ENCODE results near the gene CACFD1. TPM values are rescaled to one million over a fixed set of nuclear protein-coding genes. Genes with fewer than 3 reads are reported as not detected.

The CACFD1 gene
- total and polyA plus RNA-seq, 9 of the 15 experiments (the other 6 are each of a cell fraction or from before 2014, with no cell fraction given): 0.11 to 1.4 (median 1.1) TPM; not detected in 2

DNA sequence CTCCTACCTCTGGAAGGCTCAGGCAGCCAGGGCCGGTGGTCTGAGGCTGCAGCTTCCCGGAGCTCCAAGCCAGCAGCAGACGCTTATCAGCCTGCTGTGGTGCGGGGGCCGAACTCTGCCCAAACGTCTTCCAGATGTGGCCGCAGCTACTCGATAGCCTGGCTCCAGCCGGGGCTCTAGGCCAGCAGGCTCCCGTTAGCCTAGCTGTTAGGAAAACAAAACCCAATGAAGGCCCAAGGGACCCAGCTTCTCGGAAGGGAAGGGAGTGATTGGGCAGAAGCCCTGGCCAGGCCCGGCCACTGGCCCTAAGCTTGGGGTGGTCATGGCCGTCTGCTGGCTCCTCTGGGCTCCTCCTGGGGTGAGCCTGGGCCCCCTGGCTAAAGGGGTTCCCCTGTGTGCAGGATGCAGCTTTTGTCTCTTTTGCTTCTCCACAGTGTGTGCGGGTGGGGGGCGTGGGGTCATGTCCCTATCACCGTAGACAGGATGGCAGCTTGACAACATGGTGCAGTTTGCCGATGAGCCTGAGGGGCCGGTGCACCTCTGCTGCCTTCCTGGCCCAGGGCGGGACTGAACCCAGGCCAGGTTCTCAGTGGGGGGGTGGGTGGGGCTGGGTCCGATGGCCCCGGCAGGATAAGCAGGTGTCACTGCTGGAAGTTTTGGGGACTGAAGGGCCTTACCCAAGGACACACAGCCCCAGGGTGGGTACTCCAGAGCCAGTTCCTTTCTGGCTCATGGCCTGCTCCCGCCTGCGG lies 46.3 kb downstream of the CACFD1 start (continued):
- TF ChIP-seq ETV5 (CRISPR knock-in tag; IDR thresholded peaks at IDR 0.05; ENCODE audit: low read depth) (no peak), ZFX (CRISPR knock-in tag; IDR thresholded peaks at IDR 0.05) (peak; percentile 87), HMG20A (CRISPR knock-in tag; conservative IDR thresholded peaks at IDR 0.05) (no peak), SMARCE1 (IDR thresholded peaks at IDR 0.05) (peak; percentile 70), CREB1 (IDR thresholded peaks at IDR 0.05) (no peak; the same call in 1 of the 2 replicates), CREB1 (CRISPR knock-in tag; IDR thresholded peaks at IDR 0.05) (peak; percentile 33; the same call in 1 of the 2 replicates), ZBTB8A (IDR thresholded peaks at IDR 0.05; ENCODE audit: partially characterized antibody) (no peak), TAF1 (IDR thresholded peaks at IDR 0.05; ENCODE audit: control insufficient read depth, extremely low read depth, insufficient read depth, low read length, severe bottlenecking) (no peak), HNRNPUL1 (IDR thresholded peaks at IDR 0.05; ENCODE audit: low read length) (no peak), PHB (CRISPR knock-in tag; IDR thresholded peaks at IDR 0.05) (no peak), MYNN (IDR thresholded peaks at IDR 0.05) (0 out of 2 replicates have a peak, but pooled peaks have one; percentile 57), MYNN (CRISPR knock-in tag; IDR thresholded peaks at IDR 0.05) (no peak), DACH1 (IDR thresholded peaks at IDR 0.05; ENCODE audit: partially characterized antibody) (no peak), MEF2D (tag; conservative IDR thresholded peaks at IDR 0.05; ENCODE audit: low read depth) (0 out of 2 replicates have a peak, but pooled peaks have one; percentile 16), NFE2L1 (tag; IDR thresholded peaks at IDR 0.05; ENCODE audit: borderline replicate concordance, low read depth) (no peak), ZNF274 (IDR thresholded peaks at IDR 0.05; ENCODE audit: borderline replicate concordance, low read depth, low read length) (no peak), ZNF764 (CRISPR knock-in tag; IDR thresholded peaks at IDR 0.05; ENCODE audit: low read depth) (no peak), ZKSCAN8 (CRISPR knock-in tag; IDR thresholded peaks at IDR 0.05) (no peak), MBD2 (IDR thresholded peaks at IDR 0.05; ENCODE audit: borderline replicate concordance, low read depth) (0 out of 2 replicates have a peak, but pooled peaks have one; percentile 17), ZNF384 (IDR thresholded peaks at IDR 0.05; ENCODE audit: low read depth, low read length) (no peak)
- TF ChIP-seq, protein P1, sequence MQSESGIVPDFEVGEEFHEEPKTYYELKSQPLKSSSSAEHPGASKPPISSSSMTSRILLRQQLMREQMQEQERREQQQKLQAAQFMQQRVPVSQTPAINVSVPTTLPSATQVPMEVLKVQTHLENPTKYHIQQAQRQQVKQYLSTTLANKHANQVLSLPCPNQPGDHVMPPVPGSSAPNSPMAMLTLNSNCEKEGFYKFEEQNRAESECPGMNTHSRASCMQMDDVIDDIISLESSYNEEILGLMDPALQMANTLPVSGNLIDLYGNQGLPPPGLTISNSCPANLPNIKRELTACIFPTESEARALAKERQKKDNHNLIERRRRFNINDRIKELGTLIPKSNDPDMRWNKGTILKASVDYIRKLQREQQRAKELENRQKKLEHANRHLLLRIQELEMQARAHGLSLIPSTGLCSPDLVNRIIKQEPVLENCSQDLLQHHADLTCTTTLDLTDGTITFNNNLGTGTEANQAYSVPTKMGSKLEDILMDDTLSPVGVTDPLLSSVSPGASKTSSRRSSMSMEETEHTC (IDR thresholded peaks at IDR 0.05): no peak
- TF ChIP-seq, protein P2, sequence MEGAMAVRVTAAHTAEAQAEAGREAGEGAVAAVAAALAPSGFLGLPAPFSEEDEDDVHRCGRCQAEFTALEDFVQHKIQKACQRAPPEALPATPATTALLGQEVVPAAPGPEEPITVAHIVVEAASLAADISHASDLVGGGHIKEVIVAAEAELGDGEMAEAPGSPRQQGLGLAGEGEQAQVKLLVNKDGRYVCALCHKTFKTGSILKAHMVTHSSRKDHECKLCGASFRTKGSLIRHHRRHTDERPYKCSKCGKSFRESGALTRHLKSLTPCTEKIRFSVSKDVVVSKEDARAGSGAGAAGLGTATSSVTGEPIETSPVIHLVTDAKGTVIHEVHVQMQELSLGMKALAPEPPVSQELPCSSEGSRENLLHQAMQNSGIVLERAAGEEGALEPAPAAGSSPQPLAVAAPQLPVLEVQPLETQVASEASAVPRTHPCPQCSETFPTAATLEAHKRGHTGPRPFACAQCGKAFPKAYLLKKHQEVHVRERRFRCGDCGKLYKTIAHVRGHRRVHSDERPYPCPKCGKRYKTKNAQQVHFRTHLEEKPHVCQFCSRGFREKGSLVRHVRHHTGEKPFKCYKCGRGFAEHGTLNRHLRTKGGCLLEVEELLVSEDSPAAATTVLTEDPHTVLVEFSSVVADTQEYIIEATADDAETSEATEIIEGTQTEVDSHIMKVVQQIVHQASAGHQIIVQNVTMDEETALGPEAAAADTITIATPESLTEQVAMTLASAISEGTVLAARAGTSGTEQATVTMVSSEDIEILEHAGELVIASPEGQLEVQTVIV (CRISPR knock-in tag; IDR thresholded peaks at IDR 0.05; ENCODE audit: borderline replicate concordance): no peak
- TF ChIP-seq, protein P3, sequence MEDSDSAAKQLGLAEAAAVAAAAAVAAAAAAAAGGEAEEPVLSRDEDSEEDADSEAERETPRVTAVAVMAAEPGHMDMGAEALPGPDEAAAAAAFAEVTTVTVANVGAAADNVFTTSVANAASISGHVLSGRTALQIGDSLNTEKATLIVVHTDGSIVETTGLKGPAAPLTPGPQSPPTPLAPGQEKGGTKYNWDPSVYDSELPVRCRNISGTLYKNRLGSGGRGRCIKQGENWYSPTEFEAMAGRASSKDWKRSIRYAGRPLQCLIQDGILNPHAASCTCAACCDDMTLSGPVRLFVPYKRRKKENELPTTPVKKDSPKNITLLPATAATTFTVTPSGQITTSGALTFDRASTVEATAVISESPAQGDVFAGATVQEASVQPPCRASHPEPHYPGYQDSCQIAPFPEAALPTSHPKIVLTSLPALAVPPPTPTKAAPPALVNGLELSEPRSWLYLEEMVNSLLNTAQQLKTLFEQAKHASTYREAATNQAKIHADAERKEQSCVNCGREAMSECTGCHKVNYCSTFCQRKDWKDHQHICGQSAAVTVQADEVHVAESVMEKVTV (CRISPR knock-in tag; IDR thresholded peaks at IDR 0.05): no peak
- TF ChIP-seq, protein P4, sequence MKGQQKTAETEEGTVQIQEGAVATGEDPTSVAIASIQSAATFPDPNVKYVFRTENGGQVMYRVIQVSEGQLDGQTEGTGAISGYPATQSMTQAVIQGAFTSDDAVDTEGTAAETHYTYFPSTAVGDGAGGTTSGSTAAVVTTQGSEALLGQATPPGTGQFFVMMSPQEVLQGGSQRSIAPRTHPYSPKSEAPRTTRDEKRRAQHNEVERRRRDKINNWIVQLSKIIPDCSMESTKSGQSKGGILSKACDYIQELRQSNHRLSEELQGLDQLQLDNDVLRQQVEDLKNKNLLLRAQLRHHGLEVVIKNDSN (CRISPR knock-in tag; IDR thresholded peaks at IDR 0.05): no peak
